HCT116 (cell line): ENCODE data around the gene NOX3. TPM values are rescaled to one million over a fixed set of nuclear protein-coding genes. Genes with fewer than 3 reads are reported as not detected.

Experiments
- ATAC-seq: fragments of 200-7000 bp; cut with Tn5 transposase; 2 replicates; pipeline ENCODE4 v1.9.1; 2020; ENCODE audit warnings: mild to moderate bottlenecking, moderate library complexity
- BruUV-seq: library from RNA; stranded (reverse); fragments of 400-500 nt; replicated peaks from 2 replicates; lab custom pipeline; 2021; lab: Mats Ljungman, UMichigan
- CTCF ChIA-PET: fragments of 300-600 bp; sonication (Branson Sonifier 250); formaldehyde crosslinking; loops from one replicate; lab custom pipeline; 2021; ENCODE audit warnings: antibody characterized with exemption; lab: Charles Lee
- POLR2A ChIA-PET: fragments of 300-600, 350-600 bp; sonication (Branson Sonifier 250); formaldehyde crosslinking; loops from one replicate; lab custom pipeline; 2021; ENCODE audit warnings: antibody characterized with exemption; lab: Charles Lee
- RAD21 ChIA-PET, 2 experiments: fragments of 300-600 bp; sonication (Branson Sonifier 250); formaldehyde crosslinking; loops; one replicate each; lab custom pipeline; 2023; ENCODE audit warnings: low total read pairs in 2 of 2; ENCODE audit not compliant: uncharacterized antibody in 2 of 2, unreplicated experiment in 2 of 2, low non-redundant PET in 1 of 2; lab: Charles Lee
- DNase-seq: peaks from one replicate; pipeline ENCODE4 v3.0.0-alpha.2; 2010; ENCODE audit warnings: low read depth, low spot score
- H2AFZ ChIP-seq: fragments of 200-600 bp; shearing (Covaris generic), sonication (generic); 2 replicates; pipeline ENCODE4 v1.6.1; 2017; ENCODE audit warnings: low read depth, mixed run types, mixed read lengths, antibody characterized with exemption, low read length; ENCODE audit not compliant: poor library complexity, severe bottlenecking
- H3K27ac ChIP-seq: 2 replicates; pipeline ENCODE4 v1.5.1; 2012; ENCODE audit warnings: low read depth, low read length
- H3K27me3 ChIP-seq: fragments of 200-600 bp; sonication (generic); 2 replicates; pipeline ENCODE4 v1.6.1; 2016; ENCODE audit warnings: mixed run types, low read length, mixed read lengths; ENCODE audit not compliant: insufficient read depth
- H3K36me3 ChIP-seq, 2 experiments: fragments of 200-500 bp in 1 of 2; fragments of 200-600 bp in 1 of 2; sonication (Bioruptor generic) in 1 of 2; sonication (generic) in 1 of 2; 2 replicates each; pipeline versions ENCODE4 v1.5.1 to v1.6.1; 2014 to 2016; ENCODE audit warnings: low read length in 2 of 2, inconsistent platforms in 1 of 2, mixed read lengths in 1 of 2, mixed run types in 1 of 2; ENCODE audit not compliant: insufficient read depth in 2 of 2, control insufficient read depth in 1 of 2
- H3K4me1 ChIP-seq, 2 experiments: fragments of 200-600 bp in 1 of 2; sonication (generic) in 1 of 2; 2 replicates each; pipeline versions ENCODE4 v1.5.1 to v1.6.1; 2012 to 2017; ENCODE audit warnings: low read length in 2 of 2, inconsistent platforms in 1 of 2, mild to moderate bottlenecking in 1 of 2, mixed read lengths in 1 of 2, mixed run types in 1 of 2, moderate library complexity in 1 of 2; ENCODE audit not compliant: insufficient read depth in 2 of 2, control insufficient read depth in 1 of 2
- H3K4me2 ChIP-seq: fragments of 200-600 bp; sonication (generic); 2 replicates; pipeline ENCODE4 v1.6.1; 2017; ENCODE audit warnings: mixed run types, low read length, mixed read lengths
- H3K4me3 ChIP-seq, 2 experiments: fragments of 200-600 bp in 1 of 2; sonication (generic) in 1 of 2; replicated peaks in 1 of 2; 2 replicates each; pipeline ENCODE4 v1.5.1; 2011 to 2016; ENCODE audit warnings: low read length in 2 of 2, control low read depth in 1 of 2, low read depth in 1 of 2, mild to moderate bottlenecking in 1 of 2, mixed read lengths in 1 of 2, mixed run types in 1 of 2
- H3K79me2 ChIP-seq: fragments of 200-600 bp; sonication (generic); 2 replicates; pipeline ENCODE4 v1.6.1; 2017; ENCODE audit warnings: mild to moderate bottlenecking, mixed run types, low read length, moderate library complexity, mixed read lengths; ENCODE audit not compliant: insufficient read depth
- H3K9ac ChIP-seq: fragments of 200-600 bp; sonication (generic); 2 replicates; pipeline ENCODE4 v1.6.1; 2016; ENCODE audit warnings: low read length, mixed read lengths
- H3K9me2 ChIP-seq: fragments of 200-600 bp; sonication (generic), shearing (Covaris generic); 2 replicates; pipeline ENCODE4 v1.6.1; 2017; ENCODE audit warnings: mixed run types, mild to moderate bottlenecking, moderate library complexity; ENCODE audit not compliant: insufficient read depth
- H3K9me3 ChIP-seq, 2 experiments: fragments of 200-500 bp in 1 of 2; fragments of 200-600 bp in 1 of 2; sonication (Bioruptor generic) in 1 of 2; sonication (generic) in 1 of 2; 2 replicates each; pipeline ENCODE4 v1.6.1; 2014 to 2017; ENCODE audit warnings: low read length in 2 of 2, mixed read lengths in 2 of 2, inconsistent platforms in 1 of 2, low read depth in 1 of 2, mild to moderate bottlenecking in 1 of 2, mixed run types in 1 of 2, moderate library complexity in 1 of 2; ENCODE audit not compliant: control insufficient read depth in 1 of 2, insufficient read depth in 1 of 2
- H4K20me1 ChIP-seq: fragments of 200-600 bp; sonication (generic), shearing (Covaris generic); 2 replicates; pipeline ENCODE4 v1.6.1; 2017; ENCODE audit warnings: mixed run types, mild to moderate bottlenecking, moderate library complexity; ENCODE audit not compliant: insufficient read depth
- CEBPB ChIP-seq: IDR thresholded peaks from 2 replicates; pipeline ENCODE4 v1.6.1; 2012; ENCODE audit warnings: low read depth
- EGR1 ChIP-seq: IDR thresholded peaks from 2 replicates; pipeline ENCODE4 v1.6.1; 2012; ENCODE audit warnings: low read depth
- EZH2phosphoT487 ChIP-seq: fragments of 200-600 bp; IDR thresholded peaks from 2 replicates; pipeline ENCODE4 v1.6.1; 2018; ENCODE audit warnings: antibody characterized with exemption, borderline replicate concordance
- FOSL1 ChIP-seq: IDR thresholded peaks from 2 replicates; pipeline ENCODE4 v1.6.1; 2012; ENCODE audit warnings: low read depth
- MAX ChIP-seq: IDR thresholded peaks from 2 replicates; pipeline ENCODE4 v1.6.1; 2012
- POLR2A ChIP-seq: IDR thresholded peaks from 2 replicates; pipeline ENCODE4 v1.7.0; 2011; ENCODE audit warnings: borderline replicate concordance; ENCODE audit not compliant: insufficient read depth, insufficient read length; ENCODE audit errors: extremely low read depth
- REST ChIP-seq: IDR thresholded peaks from 2 replicates; pipeline ENCODE4 v1.6.1; 2012; ENCODE audit warnings: low read depth
- SP1 ChIP-seq: IDR thresholded peaks from 2 replicates; pipeline ENCODE4 v1.6.1; 2012; ENCODE audit warnings: low read depth
- YY1 ChIP-seq: IDR thresholded peaks from 2 replicates; pipeline ENCODE4 v1.6.1; 2011; ENCODE audit warnings: low read length, low read depth, moderate library complexity, mild to moderate bottlenecking; ENCODE audit not compliant: insufficient replicate concordance; ENCODE audit errors: extremely low read depth
- ZFX ChIP-seq: fragments of 450-650 bp; IDR thresholded peaks from 2 replicates; pipeline ENCODE4 v1.6.1; 2017
- intact Hi-C: fragments of 100-400 bp; cut with micrococcal nuclease; formaldehyde crosslinking; loops from 2 replicates; pipeline ENCODE4 v1.10.0; 2022
- total RNA-seq: library from RNA; stranded (reverse); gene quantifications from one replicate; pipeline ENCODE4 v1.2.1, GENCODE V29; 2021; ENCODE audit not compliant: unreplicated experiment

Gene NOX3
- total RNA-seq, 1 experiment from 2014 or later: not detected

DNA sequence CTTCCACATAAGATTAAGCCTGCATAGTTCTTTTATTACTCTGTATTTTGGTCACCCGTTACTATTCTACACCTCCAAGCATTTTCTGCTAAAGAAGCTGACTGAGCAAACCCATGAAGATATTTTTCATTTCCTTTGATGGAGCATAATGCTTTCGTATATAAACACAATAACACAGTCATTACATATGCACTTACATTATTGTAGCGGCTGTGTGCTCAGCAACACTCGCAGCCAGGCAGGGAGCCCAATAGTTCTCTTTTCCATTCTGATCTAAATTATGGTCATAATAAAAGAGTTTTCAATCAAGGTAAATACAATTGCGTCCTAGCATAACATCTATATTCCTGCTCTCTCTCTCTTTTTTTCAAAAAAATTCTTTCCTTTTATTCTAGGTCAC, 71.7 kb downstream of the NOX3 start:
- ChIA-PET POLR2A (no interaction called here), RAD21 (no interaction called here), CTCF (no interaction called here)
- no TSS peak for BruUV-seq
- Histone ChIP-seq H3K36me3 (no peaks in the 10 kb centered on the region), H3K4me2 (no peak overlapping the region), H4K20me1 (no peaks in the 10 kb centered on the region), H3K27ac (no peak overlapping the region), H3K4me1 (no peaks in the 10 kb centered on the region), H3K4me3 (no peak overlapping the region), H2AFZ (no peak overlapping the region), H3K27me3 (no peaks in the 10 kb centered on the region), H3K9me2 (no peaks in the 10 kb centered on the region), H3K79me2 (no peaks in the 10 kb centered on the region), H3K9ac (no peak overlapping the region), H3K9me3 (no peaks in the 10 kb centered on the region)
- no peak for DNase-seq
- no peak for TF ChIP-seq EGR1
- no peak for TF ChIP-seq POLR2A
- TF ChIP-seq MAX: no peak
- no peak for TF ChIP-seq REST
- no peak for TF ChIP-seq EZH2phosphoT487
- no peak for TF ChIP-seq CEBPB
- TF ChIP-seq SP1: no peak
- no peak for TF ChIP-seq ZFX
- no peak for TF ChIP-seq YY1
- TF ChIP-seq FOSL1: no peak
- no peak for ATAC-seq
- intact Hi-C loops: no loop called here
